Measurements from ENCODE around the gene ACSF2. TPM values are rescaled to one million over a fixed set of nuclear protein-coding genes. Genes with fewer than 3 reads are reported as not detected.
"Not testable (repeated sequence)": the region's sequence is repeated elsewhere in the genome, so short reads cannot be mapped to it uniquely, and the experiment has no call there.

Gene ACSF2
- total RNA-seq, 1 donor from 2014 or later: 34.5 TPM

- no peak for DNase-seq (ENCODE audit: low read depth, low spot score)
- Mint-ChIP-seq H3K4me3 (no peak overlapping the region), H3K36me3 (ENCODE audit: low read depth) (no peaks in the 10 kb centered on the region), H3K9me3 (no peaks in the 10 kb centered on the region), H3K27me3 (ENCODE audit: low read depth) (peaks cover 41% of the 10 kb centered on the region), H3K27ac (ENCODE audit: unreplicated experiment) (no peak overlapping the region), H3K4me1 (no peaks in the 10 kb centered on the region)
- TF ChIP-seq CTCF (conservative IDR thresholded peaks at IDR 0.05): no peak
Observed at GRCh38 chr17:50406578-50406977, 19.4 kb upstream of the ACSF2 start.

- Mint-ChIP-seq H3K4me3 (no peak overlapping the region), H3K4me1 (no peaks in the 10 kb centered on the region), H3K27ac (ENCODE audit: unreplicated experiment) (no peak overlapping the region), H3K36me3 (ENCODE audit: low read depth) (no peaks in the 10 kb centered on the region), H3K27me3 (ENCODE audit: low read depth) (peaks cover 50% of the 10 kb centered on the region), H3K9me3 (peaks cover 2% of the 10 kb centered on the region)
- no peak for TF ChIP-seq CTCF (conservative IDR thresholded peaks at IDR 0.05)
- no peak for DNase-seq (ENCODE audit: low read depth, low spot score)
Observed at GRCh38 chr17:50407921-50408320, 18.1 kb upstream of the ACSF2 start.

GRCh38 chr17:50412188-50412732 is 13.8 kb upstream of the ACSF2 start:
- H3K36me3 Mint-ChIP-seq (ENCODE audit: low read depth): no peaks in the 10 kb centered on the region
- H3K27ac Mint-ChIP-seq (ENCODE audit: unreplicated experiment): no peak overlapping the region
- peaks cover 2% of the 10 kb centered on the region for H3K9me3 Mint-ChIP-seq
- H3K4me3 Mint-ChIP-seq: no peak overlapping the region
- no peak for TF ChIP-seq CTCF (conservative IDR thresholded peaks at IDR 0.05)
- H3K27me3 Mint-ChIP-seq (ENCODE audit: low read depth): peaks cover 32% of the 10 kb centered on the region
- H3K4me1 Mint-ChIP-seq: no peaks in the 10 kb centered on the region
- DNase-seq (ENCODE audit: low read depth, low spot score): no peak

GRCh38 chr17:50414808-50415207 is 11.2 kb upstream of the ACSF2 start:
- DNase-seq (ENCODE audit: low read depth, low spot score): no peak
- Mint-ChIP-seq H3K27me3 (ENCODE audit: low read depth) (peaks cover 33% of the 10 kb centered on the region), H3K4me3 (no peak overlapping the region), H3K27ac (ENCODE audit: unreplicated experiment) (no peak overlapping the region), H3K4me1 (no peaks in the 10 kb centered on the region), H3K36me3 (ENCODE audit: low read depth) (peaks cover 6% of the 10 kb centered on the region), H3K9me3 (peaks cover 7% of the 10 kb centered on the region)
- no peak for TF ChIP-seq CTCF (conservative IDR thresholded peaks at IDR 0.05)

GRCh38 chr17:50419577-50419976 is 6.4 kb upstream of the ACSF2 start:
- not testable (repeated sequence) for DNase-seq (ENCODE audit: low read depth, low spot score); H3K27ac Mint-ChIP-seq (ENCODE audit: unreplicated experiment); H3K27me3 Mint-ChIP-seq (ENCODE audit: low read depth); H3K4me1 Mint-ChIP-seq; H3K36me3 Mint-ChIP-seq (ENCODE audit: low read depth); H3K4me3 Mint-ChIP-seq
- peaks cover 11% of the 10 kb centered on the region for H3K9me3 Mint-ChIP-seq

- H3K4me3 Mint-ChIP-seq: no peak overlapping the region
- peaks cover 8% of the 10 kb centered on the region for H3K4me1 Mint-ChIP-seq
- peaks cover 8% of the 10 kb centered on the region for H3K36me3 Mint-ChIP-seq (ENCODE audit: low read depth)
- peaks cover 11% of the 10 kb centered on the region for H3K9me3 Mint-ChIP-seq
- H3K27ac Mint-ChIP-seq (ENCODE audit: unreplicated experiment): no peak overlapping the region
- peaks cover 5% of the 10 kb centered on the region for H3K27me3 Mint-ChIP-seq (ENCODE audit: low read depth)
- no peak for TF ChIP-seq CTCF (conservative IDR thresholded peaks at IDR 0.05)
- no peak for DNase-seq (ENCODE audit: low read depth, low spot score)
Observed at GRCh38 chr17:50420419-50421112, 5.5 kb upstream of the ACSF2 start.
